ENCODE measurements around the gene PRR14L. TPM values are rescaled to one million over a fixed set of nuclear protein-coding genes. Genes with fewer than 3 reads are reported as not detected.

The PRR14L gene
- total RNA-seq, 1 experiment from 2014 or later = 138 TPM

DNA sequence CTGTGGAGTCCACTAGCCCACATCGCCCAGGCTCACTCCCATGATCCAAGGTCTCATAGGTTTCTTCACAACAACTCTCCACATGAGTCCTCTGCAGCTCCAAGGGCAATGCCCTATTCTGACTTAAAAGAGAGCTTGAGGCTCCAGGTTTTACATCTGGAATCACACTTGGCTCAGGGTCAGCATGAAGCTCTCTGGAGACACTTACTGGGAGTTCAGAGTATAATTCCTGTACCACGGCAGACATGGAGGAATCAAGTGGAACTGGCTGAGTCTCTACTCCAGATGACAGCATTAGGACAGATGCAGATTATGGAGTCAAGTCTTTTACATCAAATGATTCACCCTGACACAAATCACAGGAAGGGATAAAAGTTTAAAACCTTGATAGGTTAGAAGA is 11.4 kb downstream of the PRR14L start:
- no peak overlapping the region for H2BK5ac ChIP-seq (ENCODE audit: insufficient read length, low read length)
- H3K4me1 ChIP-seq (ENCODE audit: insufficient read depth, low read length) = no peaks in the 10 kb centered on the region
- H3K27me3 Mint-ChIP-seq (ENCODE audit: low read depth) = no peaks in the 10 kb centered on the region
- H3K9ac ChIP-seq (ENCODE audit: extremely low read depth, insufficient read length, low read length) = no peak overlapping the region
- DNase-seq = no peak
- H2BK20ac ChIP-seq (ENCODE audit: low read depth, low read length, poor library complexity, severe bottlenecking) = no peak overlapping the region
- H3K36me3 Mint-ChIP-seq (ENCODE audit: insufficient read depth in 1 of 3, low read depth in 3 of 3) = peaks cover 25 to 81% (median 70%) of the 10 kb centered on the region in 3 experiments
- no peak overlapping the region for H2AK5ac ChIP-seq (ENCODE audit: insufficient read length, low read length)
- H3K56ac ChIP-seq (ENCODE audit: insufficient read length, low read depth, low read length) = no peak overlapping the region
- no peaks in the 10 kb centered on the region for H3K9me3 ChIP-seq (ENCODE audit: control insufficient read depth, low read depth, low read length)
- no peaks in the 10 kb centered on the region for H3K23me2 ChIP-seq (ENCODE audit: insufficient read length, low read depth, low read length, poor library complexity, severe bottlenecking)
- peaks cover 4% of the 10 kb centered on the region; the same call in 1 of the 2 replicates for H3K79me2 ChIP-seq (ENCODE audit: insufficient read depth, low read length)
- no peaks in the 10 kb centered on the region for H3K9me3 Mint-ChIP-seq
- H3K18ac ChIP-seq (ENCODE audit: insufficient read length, low read depth, low read length) = no peak overlapping the region
- no peak overlapping the region for H4K91ac ChIP-seq (ENCODE audit: insufficient read length, low read depth, low read length)
- no peak overlapping the region for H2BK120ac ChIP-seq (ENCODE audit: low read depth, low read length, poor library complexity, severe bottlenecking)
- H3T11ph ChIP-seq (ENCODE audit: low read length) = no peak overlapping the region
- H3K27ac Mint-ChIP-seq = peak overlapping the region; percentile 4 to 58 (median 31); a peak in 5 of 7 replicates
- H3K14ac ChIP-seq (ENCODE audit: insufficient read depth, low read length) = no peak overlapping the region
- no peaks in the 10 kb centered on the region for H4K20me1 ChIP-seq (ENCODE audit: control insufficient read depth, insufficient read depth, insufficient read length)
- peaks cover 22 to 32% of the 10 kb centered on the region in 2 experiments for H3K4me1 Mint-ChIP-seq
- H2BK15ac ChIP-seq (ENCODE audit: low read depth, low read length) = no peak overlapping the region
- no peak overlapping the region for H2AFZ ChIP-seq (ENCODE audit: low read length)
- no peak overlapping the region for H3K4me3 Mint-ChIP-seq
- H3K27me3 ChIP-seq (ENCODE audit: insufficient read depth, low read length) = no peaks in the 10 kb centered on the region
- H2BK12ac ChIP-seq (ENCODE audit: insufficient read length, low read depth, low read length) = no peak overlapping the region
- H3K4me2 ChIP-seq (ENCODE audit: insufficient read depth, insufficient read length, low read length) = no peak overlapping the region
- H3K27ac ChIP-seq (ENCODE audit: insufficient read length, low read depth, low read length) = no peak overlapping the region
- H3K23ac ChIP-seq (ENCODE audit: insufficient read length, low read depth, low read length) = no peak overlapping the region
- TF ChIP-seq, protein P1, sequence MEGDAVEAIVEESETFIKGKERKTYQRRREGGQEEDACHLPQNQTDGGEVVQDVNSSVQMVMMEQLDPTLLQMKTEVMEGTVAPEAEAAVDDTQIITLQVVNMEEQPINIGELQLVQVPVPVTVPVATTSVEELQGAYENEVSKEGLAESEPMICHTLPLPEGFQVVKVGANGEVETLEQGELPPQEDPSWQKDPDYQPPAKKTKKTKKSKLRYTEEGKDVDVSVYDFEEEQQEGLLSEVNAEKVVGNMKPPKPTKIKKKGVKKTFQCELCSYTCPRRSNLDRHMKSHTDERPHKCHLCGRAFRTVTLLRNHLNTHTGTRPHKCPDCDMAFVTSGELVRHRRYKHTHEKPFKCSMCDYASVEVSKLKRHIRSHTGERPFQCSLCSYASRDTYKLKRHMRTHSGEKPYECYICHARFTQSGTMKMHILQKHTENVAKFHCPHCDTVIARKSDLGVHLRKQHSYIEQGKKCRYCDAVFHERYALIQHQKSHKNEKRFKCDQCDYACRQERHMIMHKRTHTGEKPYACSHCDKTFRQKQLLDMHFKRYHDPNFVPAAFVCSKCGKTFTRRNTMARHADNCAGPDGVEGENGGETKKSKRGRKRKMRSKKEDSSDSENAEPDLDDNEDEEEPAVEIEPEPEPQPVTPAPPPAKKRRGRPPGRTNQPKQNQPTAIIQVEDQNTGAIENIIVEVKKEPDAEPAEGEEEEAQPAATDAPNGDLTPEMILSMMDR (conservative IDR thresholded peaks at IDR 0.05) = no peak
- peaks cover 5% of the 10 kb centered on the region for H3K79me1 ChIP-seq (ENCODE audit: insufficient read depth, low read depth, low read length, poor library complexity, severe bottlenecking)
- no peak overlapping the region for H4K8ac ChIP-seq (replicated peaks; ENCODE audit: insufficient read length, low read depth, low read length)
- WGBS (ENCODE audit: extremely low coverage, insufficient read length, low lambda C conversion rate) = no CpG with 5 or more reads among the region's 2 CpGs
- no peak overlapping the region for H4K5ac ChIP-seq (ENCODE audit: insufficient read length, low read depth, low read length)
- H3K4ac ChIP-seq (ENCODE audit: low read depth, low read length) = no peak overlapping the region
